GM12874 (cell line): ENCODE results near the gene CEACAM1.

Experiments
- TF ChIP-seq, protein P1 (sequence below): IDR thresholded peaks from 2 replicates; pipeline ENCODE4 v1.5.1; 2011; ENCODE audit warnings: low read depth, mild to moderate bottlenecking, control low read depth, low read length, moderate library complexity; ENCODE audit not compliant: insufficient read depth

Gene CEACAM1

DNA sequence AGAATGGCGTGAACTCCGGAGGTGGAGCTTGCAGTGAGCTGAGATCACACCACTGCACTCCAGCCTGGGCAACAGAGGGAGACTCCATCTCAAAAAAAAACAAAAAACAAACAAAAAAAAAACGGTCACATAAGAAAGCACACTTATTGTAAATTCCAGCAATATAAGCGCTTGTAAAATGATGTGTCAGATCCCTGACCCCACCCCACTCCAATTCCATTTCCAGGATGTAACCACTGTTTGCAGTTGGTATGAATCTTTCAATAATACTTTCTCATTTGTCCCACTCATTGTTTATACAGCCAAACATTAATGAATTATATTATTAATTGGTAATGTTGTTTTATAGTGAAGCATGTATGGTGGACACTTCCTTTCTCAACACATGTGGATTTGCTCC, 15.9 kb upstream of the CEACAM1 start:
- TF ChIP-seq, protein P1, sequence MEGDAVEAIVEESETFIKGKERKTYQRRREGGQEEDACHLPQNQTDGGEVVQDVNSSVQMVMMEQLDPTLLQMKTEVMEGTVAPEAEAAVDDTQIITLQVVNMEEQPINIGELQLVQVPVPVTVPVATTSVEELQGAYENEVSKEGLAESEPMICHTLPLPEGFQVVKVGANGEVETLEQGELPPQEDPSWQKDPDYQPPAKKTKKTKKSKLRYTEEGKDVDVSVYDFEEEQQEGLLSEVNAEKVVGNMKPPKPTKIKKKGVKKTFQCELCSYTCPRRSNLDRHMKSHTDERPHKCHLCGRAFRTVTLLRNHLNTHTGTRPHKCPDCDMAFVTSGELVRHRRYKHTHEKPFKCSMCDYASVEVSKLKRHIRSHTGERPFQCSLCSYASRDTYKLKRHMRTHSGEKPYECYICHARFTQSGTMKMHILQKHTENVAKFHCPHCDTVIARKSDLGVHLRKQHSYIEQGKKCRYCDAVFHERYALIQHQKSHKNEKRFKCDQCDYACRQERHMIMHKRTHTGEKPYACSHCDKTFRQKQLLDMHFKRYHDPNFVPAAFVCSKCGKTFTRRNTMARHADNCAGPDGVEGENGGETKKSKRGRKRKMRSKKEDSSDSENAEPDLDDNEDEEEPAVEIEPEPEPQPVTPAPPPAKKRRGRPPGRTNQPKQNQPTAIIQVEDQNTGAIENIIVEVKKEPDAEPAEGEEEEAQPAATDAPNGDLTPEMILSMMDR = no peak

DNA sequence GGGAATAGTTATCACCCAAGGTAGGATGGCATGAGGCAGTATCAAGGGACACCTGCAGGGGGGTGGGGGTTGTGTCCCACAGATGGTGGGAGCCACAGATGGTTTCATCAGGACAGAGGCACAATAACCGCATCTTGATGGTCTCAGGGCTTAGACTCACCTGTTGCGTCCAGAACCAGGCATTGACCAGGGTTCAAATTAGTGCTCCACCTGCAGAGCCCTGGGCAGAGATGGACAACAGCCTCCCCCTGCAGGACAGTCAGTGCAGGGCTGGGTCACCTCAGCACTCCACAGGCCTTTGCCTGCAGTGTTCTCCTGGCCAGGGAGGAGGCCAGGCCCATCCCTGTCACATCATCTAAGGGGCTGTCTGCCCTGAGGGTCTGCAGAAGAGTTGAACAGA, 14.5 kb upstream of the CEACAM1 start:
- TF ChIP-seq, protein P1 = no peak

DNA sequence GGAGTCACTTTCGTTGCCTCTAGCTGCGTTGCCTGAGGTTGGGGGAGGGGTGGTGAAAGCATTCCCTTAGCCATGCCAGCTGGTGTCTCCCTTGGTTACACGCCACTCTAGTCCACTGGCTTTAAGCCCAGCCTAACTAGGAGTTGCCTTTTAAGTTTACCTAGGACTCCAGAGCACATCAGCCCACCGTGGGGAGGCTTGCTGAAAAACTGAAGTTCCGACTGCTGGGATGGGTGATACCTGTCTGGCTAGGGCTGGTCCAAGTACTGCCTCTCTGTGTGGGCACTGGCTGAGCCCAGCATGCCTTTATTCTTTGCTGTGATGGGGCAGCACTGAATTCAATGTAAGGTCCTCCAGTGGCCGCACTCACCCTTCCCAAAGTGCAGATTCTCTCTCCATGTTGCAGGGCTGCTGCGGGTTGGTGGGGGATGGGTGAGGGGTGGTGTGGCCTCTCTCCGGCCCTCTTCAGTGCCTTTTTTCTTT, 11.8 kb upstream of the CEACAM1 start:
- TF ChIP-seq, protein P1 = no peak

DNA sequence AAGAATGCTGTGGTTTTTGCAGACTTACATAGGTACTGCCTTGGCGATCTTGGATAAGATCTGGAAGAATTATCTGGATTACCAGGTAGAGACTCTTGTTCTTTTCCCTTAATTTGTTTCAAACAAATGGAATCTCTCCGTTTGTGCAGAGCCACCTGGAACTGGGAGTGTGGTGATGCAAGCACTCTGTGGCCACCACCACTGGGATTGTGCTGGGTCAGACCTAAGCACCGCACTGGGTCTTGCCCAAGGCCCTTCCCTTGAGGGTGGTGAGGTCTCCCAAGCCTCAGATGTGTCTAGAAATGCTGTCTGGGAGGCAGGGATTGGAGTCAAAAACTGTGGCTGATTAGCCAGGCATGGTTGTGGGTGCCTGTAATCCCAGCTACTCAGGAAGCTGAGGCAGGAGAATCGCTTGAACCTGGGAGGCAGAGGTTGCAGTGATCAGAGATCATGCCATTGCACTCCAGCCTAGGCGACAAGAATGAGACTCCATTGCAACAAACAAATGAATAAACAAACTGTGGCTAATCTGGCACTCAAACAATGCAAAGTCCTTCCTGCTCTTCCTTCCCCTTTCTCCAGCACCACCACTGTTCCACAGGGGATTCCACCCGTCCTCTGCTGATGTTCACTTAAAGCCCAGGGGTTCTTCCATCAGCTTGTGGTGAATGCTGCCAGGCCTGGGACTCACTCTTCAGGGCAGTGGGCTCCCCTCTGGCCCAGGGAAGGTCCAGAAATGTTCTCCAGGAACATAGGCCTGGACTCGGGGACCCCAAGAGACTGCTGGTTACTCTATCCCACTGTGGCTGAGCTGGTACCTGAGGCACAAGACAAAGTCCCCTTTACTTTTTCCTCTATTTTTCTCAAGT, 10.8 kb upstream of the CEACAM1 start:
- TF ChIP-seq, protein P1 = no peak

DNA sequence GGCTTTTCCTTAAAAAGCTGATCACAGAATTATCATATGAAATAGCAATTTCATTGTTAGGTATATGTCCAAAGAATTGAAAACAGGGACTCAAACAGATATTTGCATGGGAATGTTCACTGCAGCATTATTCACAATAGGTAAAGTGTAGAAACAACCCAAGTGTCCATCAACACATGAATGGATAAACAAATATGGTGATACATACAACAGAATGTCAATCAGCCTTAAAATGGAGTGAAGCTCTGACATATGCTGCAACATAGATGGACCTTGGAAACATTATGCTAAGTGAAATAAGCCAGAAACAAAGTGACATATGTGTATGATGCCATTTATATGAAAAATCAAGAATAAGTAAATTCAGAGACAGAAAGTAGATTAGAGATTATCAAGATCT, 6.1 kb upstream of the CEACAM1 start:
- TF ChIP-seq, protein P1 = no peak

DNA sequence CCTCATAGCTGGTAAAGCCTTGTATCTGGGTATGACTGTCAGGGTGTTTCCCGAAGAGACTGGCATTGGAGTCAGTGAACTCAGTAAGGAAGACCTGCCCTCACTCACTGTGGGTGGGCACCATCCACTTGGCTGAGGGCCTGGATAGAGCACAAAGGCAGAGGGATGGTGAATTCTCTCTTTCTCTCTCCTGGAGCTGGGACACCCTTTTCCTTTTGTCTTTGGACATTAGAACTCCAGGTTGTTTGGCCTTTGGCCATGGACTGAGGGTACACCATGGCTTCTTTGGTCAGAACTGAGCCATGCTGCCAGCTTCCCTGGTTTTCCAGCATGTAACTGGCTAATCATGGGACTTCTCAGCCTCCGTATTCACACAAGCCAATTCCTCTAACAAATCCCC, 4.6 kb upstream of the CEACAM1 start:
- TF ChIP-seq, protein P1 = no peak

- TF ChIP-seq, protein P1 = no peak
Measured at GRCh38 chr19:42531313-42531712, 3.0 kb upstream of the CEACAM1 start.
